Adrenal gland (tissue), 12 donors: ENCODE results near the gene ATG2B. TPM values are rescaled to one million over a fixed set of nuclear protein-coding genes. Genes with fewer than 3 reads are reported as not detected.

Experiments
- DNase-seq, 7 donors: peaks; one replicate each; pipeline ENCODE4 v3.0.0-alpha.2; 2019 to 2020
- H3K27ac ChIP-seq, 5 donors: fragments of 200-600 bp; sonication (generic) in 4 of 5; 1 replicate in 3 of 5; 2 replicates in 2 of 5; pipeline versions ENCODE4 v1.5.1 to v1.8.0; 2016 to 2020; ENCODE audit warnings: mild to moderate bottlenecking in 1 of 5
- H3K27me3 ChIP-seq: fragments of 200-600 bp; 2 replicates; pipeline ENCODE4 v1.8.0; 2021
- H3K36me3 ChIP-seq, 2 donors: fragments of 200-600 bp; replicated peaks in 1 of 2; 1 replicate in 1 of 2; 2 replicates in 1 of 2; pipeline versions ENCODE4 v1.5.1 to v1.8.0; 2018 to 2022
- H3K4me1 ChIP-seq, 2 donors: fragments of 200-600 bp; replicated peaks in 1 of 2; 1 replicate in 1 of 2; 2 replicates in 1 of 2; pipeline versions ENCODE4 v1.5.1 to v1.8.0; 2018 to 2021
- H3K4me3 ChIP-seq, 4 donors: fragments of 200-600 bp; sonication (generic) in 3 of 4; one replicate each; pipeline ENCODE4 v1.5.1; 2016 to 2018
- H3K9me3 ChIP-seq, 3 donors: fragments of 200-600 bp; sonication (generic) in 1 of 3; replicated peaks in 1 of 3; 1 replicate in 2 of 3; 2 replicates in 1 of 3; pipeline versions ENCODE4 v1.5.1 to v1.8.0; 2016 to 2021
- CTCF ChIP-seq, 6 experiments: fragments of 450-650 bp in 4 of 6; fragments of 200-600 bp in 2 of 6; sonication (generic) in 1 of 6; IDR thresholded peaks; 1 replicate in 5 of 6; 2 replicates in 1 of 6; pipeline versions ENCODE4 v1.5.1 to v1.8.0; 2016 to 2021; ENCODE audit warnings: antibody characterized with exemption in 6 of 6, mild to moderate bottlenecking in 2 of 6, moderate library complexity in 1 of 6
- POLR2A ChIP-seq, 2 donors: fragments of 450-650 bp; IDR thresholded peaks; one replicate each; pipeline ENCODE4 v1.6.1; 2017; ENCODE audit warnings: antibody characterized with exemption in 2 of 2, mild to moderate bottlenecking in 2 of 2, moderate library complexity in 1 of 2
- WGBS, 4 donors: extraction: QIAGEN DNeasy Blood & Tissue Kit in 2 of 4; methylation state at CpG; one replicate each; pipeline versions ENCODE4 v1.1.5 to v1.1.7; 2013 to 2017; 5-methylcytosine and 5-hydroxymethylcytosine counted together
- intact Hi-C, 2 donors: fragments of 100-400 bp; cut with DNase I; formaldehyde crosslinking; loops; one replicate each; pipeline versions ENCODE4 v1.14.1 to v1.15.0; 2022 to 2023
- polyA plus RNA-seq, 3 donors: library from polyadenylated mRNA; stranded (reverse); fragments of 200-250 nt in 2 of 3; fragments of 350-450 nt in 1 of 3; fragmentation: Illumina TruSeq in 1 of 3; extraction: RNeasy Lipid Tissue Mini Kit (QIAGEN cat#74804) in 1 of 3; gene quantifications; one replicate each; pipeline ENCODE4 v1.2.3, GENCODE V29; 2013 to 2014
- total RNA-seq, 9 donors: library from RNA; depleted of rRNA in 4 of 9; stranded (reverse); fragments of >200 nt in 4 of 9; fragments of 120-200 nt in 1 of 9; fragmentation: NEBNext Ultra II Directional in 1 of 9; extraction: Animal tissue kit (Norgen Biotek cat#: 25700) in 1 of 9; gene quantifications; one replicate each; pipeline versions ENCODE4 v1.1.0 to v1.2.4, GENCODE V29; 2013 to 2023
- donor health status: healthy with polysubstance abuse.
- donor health status: Bipolar disorder and iron deficiency.
- donor health status: DM: yes; HTN: yes; CAD: no.
- donor health status: DM: no; HTN: no; CAD: no.
- donor health status: DM: no; HTN: no; CAD: no.
- donor health status: DM: yes; HTN: yes; CAD: no.

ATG2B gene
- total and polyA plus RNA-seq, 12 donors: 8.3 to 34.8 (median 18.5) TPM

GRCh38 chr14:96385385-96385784, 22.2 kb upstream of the ATG2B start:
- no peaks in the 10 kb centered on the region for H3K27me3 ChIP-seq
- 94 to 98% (median 96%) methylated on average over 3 of the region's 3 CpGs for WGBS, 4 donors
- no peaks in the 10 kb centered on the region for H3K4me1 ChIP-seq
- no peaks in the 10 kb centered on the region for H3K9me3 ChIP-seq
- intact Hi-C loops: no loop called here
- no peak overlapping the region for H3K27ac ChIP-seq
- DNase-seq: no peak
- H3K4me3 ChIP-seq: no peak overlapping the region
- peaks cover 0 to 19% of the 10 kb centered on the region in 2 donors for H3K36me3 ChIP-seq
- TF ChIP-seq POLR2A (IDR thresholded peaks at IDR 0.05) (no peak), CTCF (IDR thresholded peaks at IDR 0.05) (no peak)

DNA sequence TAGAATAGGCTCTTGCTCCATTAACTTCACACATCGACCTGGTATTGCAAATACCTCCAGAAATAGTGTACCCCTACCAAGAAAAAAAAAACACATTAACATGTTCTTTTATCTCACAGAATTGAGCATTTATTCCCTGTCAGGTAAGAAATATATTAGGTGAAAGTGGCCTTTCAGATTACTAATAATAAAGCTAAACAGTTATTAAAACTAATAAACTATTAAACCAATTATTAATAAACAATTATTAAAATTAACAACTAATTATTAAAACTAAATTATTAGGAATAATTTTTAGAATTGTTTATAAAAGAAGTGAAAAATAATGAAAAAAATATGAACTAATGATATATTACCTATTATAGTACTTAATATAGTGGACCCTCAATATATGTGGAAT, 21.6 kb upstream of the ATG2B start:
- H3K4me3 ChIP-seq: no peak overlapping the region
- TF ChIP-seq POLR2A (IDR thresholded peaks at IDR 0.05) (no peak), CTCF (IDR thresholded peaks at IDR 0.05) (no peak)
- H3K27me3 ChIP-seq: no peaks in the 10 kb centered on the region
- DNase-seq: no peak
- no peaks in the 10 kb centered on the region for H3K9me3 ChIP-seq
- intact Hi-C loops: no loop called here
- 42 to 93% (median 84%) methylated on average over 1 of the region's 1 CpG for WGBS, 4 donors
- H3K4me1 ChIP-seq: no peaks in the 10 kb centered on the region
- peaks cover 0 to 19% of the 10 kb centered on the region in 2 donors for H3K36me3 ChIP-seq
- H3K27ac ChIP-seq: no peak overlapping the region

DNA sequence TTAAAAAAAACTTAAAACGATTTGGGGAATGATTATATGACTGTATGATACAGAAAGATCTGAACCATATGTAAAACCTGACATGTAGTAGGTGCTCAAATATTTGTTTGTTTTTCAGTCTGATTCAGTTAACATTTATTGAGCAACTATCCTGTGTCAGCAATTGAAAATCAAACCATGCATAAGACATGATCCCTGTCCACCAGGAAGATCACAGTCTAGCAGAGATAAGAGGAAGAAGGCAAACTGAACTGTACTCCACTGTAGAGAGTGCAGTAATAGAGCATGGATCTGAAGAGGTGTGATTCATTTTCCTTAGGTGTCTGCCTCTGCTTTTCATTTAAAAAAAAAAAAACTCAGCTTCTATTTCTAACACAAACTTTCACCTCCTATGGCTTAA, 20.9 kb upstream of the ATG2B start:
- intact Hi-C loops: no loop called here
- Histone ChIP-seq H3K4me3 (no peak overlapping the region), H3K4me1 (no peaks in the 10 kb centered on the region), H3K9me3 (no peaks in the 10 kb centered on the region), H3K27me3 (no peaks in the 10 kb centered on the region), H3K36me3 (peaks cover 0 to 19% of the 10 kb centered on the region in 2 donors), H3K27ac (no peak overlapping the region)
- TF ChIP-seq POLR2A (IDR thresholded peaks at IDR 0.05): no peak
- no peak for TF ChIP-seq CTCF (IDR thresholded peaks at IDR 0.05)
- DNase-seq: no peak
- WGBS, 4 donors: 50 to 82% (median 71%) methylated on average over 1 of the region's 1 CpG

GRCh38 chr14:96383445-96383844, 20.3 kb upstream of the ATG2B start:
- H3K9me3 ChIP-seq: no peaks in the 10 kb centered on the region
- TF ChIP-seq CTCF (IDR thresholded peaks at IDR 0.05) (no peak), POLR2A (IDR thresholded peaks at IDR 0.05) (no peak)
- H3K4me1 ChIP-seq: no peaks in the 10 kb centered on the region
- WGBS, 4 donors: 83 to 93% (median 92%) methylated on average over 2 of the region's 2 CpGs
- H3K4me3 ChIP-seq: no peak overlapping the region
- H3K27ac ChIP-seq: no peak overlapping the region
- intact Hi-C loops: no loop called here
- peaks cover 0 to 19% of the 10 kb centered on the region in 2 donors for H3K36me3 ChIP-seq
- DNase-seq: no peak
- no peaks in the 10 kb centered on the region for H3K27me3 ChIP-seq
